Fibroblast of lung (primary cell): ENCODE measurements around the gene TSR3. TPM values are rescaled to one million over a fixed set of nuclear protein-coding genes. Genes with fewer than 3 reads are reported as not detected.

Experiments
- DNase-seq, 2 donors: peaks; one replicate each; pipeline versions ENCODE4 v3.0.0 to v3.0.0-alpha.2; 2010; ENCODE audit warnings: low read depth in 2 of 2
- H2AFZ ChIP-seq: 2 replicates; pipeline ENCODE4 v1.5.1; 2012; ENCODE audit warnings: low read length, control low read depth, inconsistent platforms
- H3K27ac ChIP-seq: 2 replicates; pipeline ENCODE4 v1.5.1; 2011; ENCODE audit warnings: low read length, control low read depth; ENCODE audit not compliant: insufficient read depth
- H3K27me3 ChIP-seq: 2 replicates; pipeline ENCODE4 v1.5.1; 2011; ENCODE audit warnings: mild to moderate bottlenecking, low read length; ENCODE audit not compliant: control insufficient read depth, insufficient read depth
- H3K36me3 ChIP-seq: 2 replicates; pipeline ENCODE4 v1.5.1; 2011; ENCODE audit warnings: low read length; ENCODE audit not compliant: control insufficient read depth, insufficient read depth
- H3K4me1 ChIP-seq: 2 replicates; pipeline ENCODE4 v1.5.1; 2011; ENCODE audit warnings: low read length; ENCODE audit not compliant: control insufficient read depth, insufficient read depth; ENCODE audit errors: extremely low read depth
- H3K4me2 ChIP-seq: 2 replicates; pipeline ENCODE4 v1.5.1; 2011; ENCODE audit warnings: low read length, control low read depth; ENCODE audit not compliant: insufficient read depth; ENCODE audit errors: extremely low read depth
- H3K4me3 ChIP-seq, 4 experiments: fragments of 200-600 bp in 1 of 4; sonication (generic) in 1 of 4; replicated peaks in 1 of 4; 2 replicates each; pipeline ENCODE4 v1.5.1; 2011 to 2016; ENCODE audit warnings: low read length in 4 of 4, low read depth in 3 of 4, mild to moderate bottlenecking in 3 of 4, control low read depth in 2 of 4, inconsistent platforms in 1 of 4, mixed read lengths in 1 of 4; ENCODE audit not compliant: insufficient read depth in 1 of 4; ENCODE audit errors: control extremely low read depth in 1 of 4
- H3K79me2 ChIP-seq: 2 replicates; pipeline ENCODE4 v1.5.1; 2012; ENCODE audit warnings: mild to moderate bottlenecking, low read length, inconsistent platforms; ENCODE audit not compliant: control insufficient read depth, insufficient read depth
- H3K9ac ChIP-seq: 2 replicates; pipeline ENCODE4 v1.5.1; 2011; ENCODE audit warnings: mild to moderate bottlenecking, low read length, control low read depth; ENCODE audit not compliant: insufficient read depth
- H3K9me3 ChIP-seq: 2 replicates; pipeline ENCODE4 v1.5.1; 2012; ENCODE audit warnings: low read depth, low read length; ENCODE audit not compliant: control insufficient read depth, insufficient read depth
- H4K20me1 ChIP-seq: 2 replicates; pipeline ENCODE4 v1.5.1; 2011; ENCODE audit warnings: low read length; ENCODE audit not compliant: control insufficient read depth, insufficient read depth; ENCODE audit errors: extremely low read depth
- EZH2 ChIP-seq: IDR thresholded peaks from 2 replicates; pipeline ENCODE4 v1.5.1; 2012; ENCODE audit warnings: low read length, control low read depth, mild to moderate bottlenecking; ENCODE audit errors: missing control alignments
- polyA plus RNA-seq, 2 donors: library from polyadenylated mRNA; depleted of rRNA in 1 of 2; stranded (reverse) in 1 of 2; unstranded in 1 of 2; fragments of >200 nt; gene quantifications; 2 replicates each; pipeline ENCODE4 v1.2.1, GENCODE V29; 2011 to 2012; ENCODE audit warnings: missing spikeins in 1 of 2
- total RNA-seq: library from RNA; depleted of rRNA; stranded (reverse); fragments of >200 nt; gene quantifications from 2 replicates; pipeline ENCODE4 v1.2.1, GENCODE V29; 2014
- TF ChIP-seq, protein P1 (sequence below), 2 donors: IDR thresholded peaks in 1 of 2; conservative IDR thresholded peaks in 1 of 2; 1 replicate in 1 of 2; 2 replicates in 1 of 2; pipeline ENCODE4 v1.5.1; 2011 to 2012; ENCODE audit warnings: low read length in 2 of 2, control low read depth in 1 of 2, inconsistent platforms in 1 of 2, low read depth in 1 of 2, mild to moderate bottlenecking in 1 of 2

TSR3 gene
- total and polyA plus RNA-seq, 2 donors (not counting 1 experiment from before 2014, with no cell fraction given), result 36.2 to 77.6 TPM

DNA sequence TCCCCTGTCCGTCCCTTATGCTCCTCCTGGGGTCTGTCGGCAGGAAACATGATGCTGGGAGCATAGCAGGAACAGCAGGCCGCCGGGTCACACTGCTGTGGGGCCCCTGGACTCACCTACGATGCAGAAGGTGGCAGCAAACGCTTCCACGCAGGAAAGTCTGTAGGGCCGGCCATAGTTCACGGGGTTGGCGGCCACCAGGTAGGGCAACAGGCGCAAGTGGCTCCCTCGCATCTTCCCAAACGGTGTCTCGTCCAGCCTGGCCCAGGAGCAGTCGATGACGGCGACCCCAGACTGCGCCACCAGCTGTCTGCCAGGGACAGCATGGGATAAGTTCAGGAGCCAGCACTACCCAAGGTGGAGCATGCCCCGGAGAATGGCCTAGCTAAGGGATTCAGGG, 987 bp downstream of the TSR3 start:
- peak overlapping the region; percentile 59 to 96 (median 82) for H3K4me3 ChIP-seq
- no peaks in the 10 kb centered on the region for H3K27me3 ChIP-seq
- DNase-seq, result no peak
- no peaks in the 10 kb centered on the region for H3K9me3 ChIP-seq
- no peak overlapping the region for H3K27ac ChIP-seq
- TF ChIP-seq EZH2, result no peak
- TF ChIP-seq, protein P1, sequence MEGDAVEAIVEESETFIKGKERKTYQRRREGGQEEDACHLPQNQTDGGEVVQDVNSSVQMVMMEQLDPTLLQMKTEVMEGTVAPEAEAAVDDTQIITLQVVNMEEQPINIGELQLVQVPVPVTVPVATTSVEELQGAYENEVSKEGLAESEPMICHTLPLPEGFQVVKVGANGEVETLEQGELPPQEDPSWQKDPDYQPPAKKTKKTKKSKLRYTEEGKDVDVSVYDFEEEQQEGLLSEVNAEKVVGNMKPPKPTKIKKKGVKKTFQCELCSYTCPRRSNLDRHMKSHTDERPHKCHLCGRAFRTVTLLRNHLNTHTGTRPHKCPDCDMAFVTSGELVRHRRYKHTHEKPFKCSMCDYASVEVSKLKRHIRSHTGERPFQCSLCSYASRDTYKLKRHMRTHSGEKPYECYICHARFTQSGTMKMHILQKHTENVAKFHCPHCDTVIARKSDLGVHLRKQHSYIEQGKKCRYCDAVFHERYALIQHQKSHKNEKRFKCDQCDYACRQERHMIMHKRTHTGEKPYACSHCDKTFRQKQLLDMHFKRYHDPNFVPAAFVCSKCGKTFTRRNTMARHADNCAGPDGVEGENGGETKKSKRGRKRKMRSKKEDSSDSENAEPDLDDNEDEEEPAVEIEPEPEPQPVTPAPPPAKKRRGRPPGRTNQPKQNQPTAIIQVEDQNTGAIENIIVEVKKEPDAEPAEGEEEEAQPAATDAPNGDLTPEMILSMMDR (conservative IDR thresholded peaks at IDR 0.05 in 1 of 2, IDR thresholded peaks at IDR 0.05 in 1 of 2; ENCODE audit: low read depth in 1 of 2, low read length in 2 of 2), result no peak
- H3K4me1 ChIP-seq, result peaks cover 5% of the 10 kb centered on the region
- H3K79me2 ChIP-seq, result peaks cover 50% of the 10 kb centered on the region
- H3K4me2 ChIP-seq, result peak overlapping the region; percentile 86
- H4K20me1 ChIP-seq, result no peaks in the 10 kb centered on the region
- peak overlapping the region; percentile 82 for H3K9ac ChIP-seq
- H3K36me3 ChIP-seq, result peaks cover 15% of the 10 kb centered on the region
- no peak overlapping the region for H2AFZ ChIP-seq

DNA sequence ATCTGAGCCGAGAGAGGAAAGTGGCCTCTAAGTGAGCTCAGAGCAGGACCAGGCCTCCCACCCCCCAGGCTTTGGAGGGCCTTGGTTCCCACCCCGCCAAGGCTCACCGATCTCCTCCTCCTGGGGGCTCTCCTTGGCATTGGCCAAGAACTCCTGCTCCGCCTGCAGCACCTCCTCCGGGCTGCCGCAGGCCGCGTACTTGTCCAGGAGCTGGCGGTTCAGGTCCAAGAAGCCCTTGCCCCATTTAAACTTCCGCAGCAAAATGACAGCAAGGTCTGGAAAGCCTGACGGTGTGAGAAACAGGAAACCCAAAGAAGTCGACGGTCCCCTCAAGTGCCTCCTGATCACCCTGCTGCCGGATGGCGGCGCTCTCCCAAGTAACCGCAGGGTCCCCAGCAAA, 1.7 kb downstream of the TSR3 start:
- no peak for DNase-seq
- no peak overlapping the region for H3K9ac ChIP-seq
- H3K27me3 ChIP-seq, result no peaks in the 10 kb centered on the region
- no peak overlapping the region for H3K4me2 ChIP-seq
- H3K79me2 ChIP-seq, result peaks cover 43% of the 10 kb centered on the region
- no peaks in the 10 kb centered on the region for H3K9me3 ChIP-seq
- TF ChIP-seq, protein P1 (conservative IDR thresholded peaks at IDR 0.05 in 1 of 2, IDR thresholded peaks at IDR 0.05 in 1 of 2; ENCODE audit: low read depth in 1 of 2, low read length in 2 of 2), result no peak
- no peak for TF ChIP-seq EZH2
- H3K27ac ChIP-seq, result no peak overlapping the region
- no peak overlapping the region for H2AFZ ChIP-seq
- peaks cover 5% of the 10 kb centered on the region for H3K4me1 ChIP-seq
- H4K20me1 ChIP-seq, result no peaks in the 10 kb centered on the region
- H3K4me3 ChIP-seq, result no peak overlapping the region
- H3K36me3 ChIP-seq, result peaks cover 15% of the 10 kb centered on the region

- Histone ChIP-seq H3K9me3 (no peaks in the 10 kb centered on the region), H3K27me3 (no peaks in the 10 kb centered on the region), H3K4me2 (no peak overlapping the region), H3K27ac (no peak overlapping the region), H3K4me1 (peaks cover 5% of the 10 kb centered on the region), H2AFZ (no peak overlapping the region), H3K36me3 (peaks cover 15% of the 10 kb centered on the region), H3K9ac (no peak overlapping the region), H4K20me1 (no peaks in the 10 kb centered on the region), H3K79me2 (peaks cover 39% of the 10 kb centered on the region), H3K4me3 (no peak overlapping the region)
- DNase-seq, result no peak
- TF ChIP-seq, protein P1 (conservative IDR thresholded peaks at IDR 0.05 in 1 of 2, IDR thresholded peaks at IDR 0.05 in 1 of 2; ENCODE audit: low read depth in 1 of 2, low read length in 2 of 2), result no peak
- TF ChIP-seq EZH2, result no peak
Observed at GRCh38 chr16:1349351-1349750, 2.3 kb downstream of the TSR3 start.
